Measurements from ENCODE around the gene NACC1.

Gene NACC1

DNA sequence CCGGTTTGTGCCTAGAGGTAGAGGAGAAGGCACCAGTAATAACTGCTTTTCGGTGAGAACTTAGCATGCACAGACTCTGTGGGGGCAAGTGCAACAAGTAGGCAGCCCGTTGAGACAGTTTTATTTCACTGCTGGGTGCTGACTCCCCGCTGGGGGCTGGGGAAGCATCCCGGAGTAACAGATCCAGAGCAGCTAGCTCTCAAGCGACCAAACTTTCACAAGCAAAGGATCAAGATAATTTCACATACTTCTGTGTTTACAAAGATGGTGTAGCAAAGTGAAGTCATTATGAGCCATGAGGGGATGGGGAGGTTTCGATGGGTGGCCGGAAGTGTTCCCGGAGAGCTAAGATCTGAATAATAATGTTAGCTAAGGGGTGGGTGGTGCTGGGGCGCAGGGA, 2.8 kb downstream of the NACC1 start:
- H3K27ac ChIP-seq (ENCODE audit: insufficient read depth, low read length, poor library complexity, severe bottlenecking) = no peak overlapping the region
- DNase-seq = no peak
- H3K4me1 ChIP-seq (ENCODE audit: control insufficient read depth, insufficient read depth, low read length, poor library complexity, severe bottlenecking) = peaks cover 29% of the 10 kb centered on the region
- no peaks in the 10 kb centered on the region for H3K27me3 ChIP-seq (replicated peaks; ENCODE audit: control insufficient read depth, insufficient read depth, low read length, poor library complexity, severe bottlenecking)
- H3K36me3 ChIP-seq (ENCODE audit: control insufficient read depth, insufficient read depth, low read length) = peaks cover 4% of the 10 kb centered on the region
- H3K9me3 ChIP-seq (ENCODE audit: control insufficient read depth, low read length) = no peaks in the 10 kb centered on the region
- H3K4me3 ChIP-seq (ENCODE audit: insufficient read depth, low read depth, low read length, poor library complexity, severe bottlenecking) = no peak overlapping the region

DNA sequence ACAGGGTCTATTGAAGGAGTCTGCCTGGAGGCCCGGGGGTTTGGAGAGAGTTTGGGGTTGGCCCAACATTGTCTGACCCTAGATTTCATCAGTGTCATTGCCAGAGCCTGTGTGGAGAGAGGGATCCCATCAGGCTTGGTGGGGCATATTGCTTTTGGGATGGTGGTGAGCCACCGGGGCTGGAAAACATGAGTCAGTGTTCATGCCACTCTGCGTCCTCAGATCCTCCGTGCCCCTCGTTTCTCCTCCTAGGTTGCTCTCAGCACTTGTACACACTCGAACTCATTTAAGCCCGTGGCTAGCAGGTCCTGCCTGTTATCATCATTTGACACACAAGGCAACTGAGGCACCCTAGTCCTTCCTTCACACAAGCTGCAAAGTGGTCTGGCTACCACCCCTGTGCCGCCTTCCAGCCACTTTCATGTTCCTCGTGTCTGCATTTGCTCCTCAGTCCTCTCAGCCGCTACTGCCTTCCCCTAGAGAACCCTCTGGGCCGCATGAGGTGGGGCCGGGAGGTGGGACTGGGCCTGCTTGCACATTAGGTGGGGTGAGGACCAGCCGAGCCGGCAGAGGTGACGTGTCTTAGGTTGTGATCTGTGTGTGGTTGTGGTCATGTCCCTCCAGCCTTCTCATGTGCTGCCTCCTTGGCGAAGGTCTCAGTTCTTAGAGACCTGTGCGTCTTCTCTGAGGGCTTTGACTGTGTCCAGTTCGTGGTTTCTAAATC, 3.6 kb downstream of the NACC1 start:
- H3K36me3 ChIP-seq (ENCODE audit: control insufficient read depth, insufficient read depth, low read length) = peaks cover 8% of the 10 kb centered on the region

DNA sequence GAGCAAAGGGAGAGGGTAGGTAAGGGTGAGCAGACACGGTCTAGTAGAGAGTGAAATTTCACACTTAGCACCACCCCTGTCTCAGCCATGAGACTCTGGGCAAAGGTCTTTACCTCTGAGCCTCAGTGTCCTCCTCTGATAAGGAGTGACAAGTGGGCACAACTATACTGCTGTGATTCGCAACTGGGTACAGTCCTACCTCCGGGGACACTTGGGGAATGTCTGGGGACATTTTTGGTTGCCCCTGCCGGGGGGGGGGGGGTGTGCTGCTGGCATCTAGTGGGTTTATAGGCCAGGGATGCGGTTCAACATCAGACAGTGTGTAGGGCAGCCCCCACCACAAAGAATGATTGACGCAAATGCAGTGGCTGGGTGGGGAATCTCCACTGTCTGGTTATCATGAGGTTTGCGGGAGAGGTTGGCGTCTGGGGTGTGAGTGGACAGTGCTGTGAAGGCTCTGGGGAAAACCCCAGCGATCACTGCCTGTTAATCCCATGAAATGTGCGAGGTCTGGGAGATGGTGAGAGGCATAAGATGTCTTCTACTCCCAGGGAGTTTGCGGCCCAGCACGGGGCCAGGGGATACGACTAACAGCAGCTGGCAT, 4.3 kb downstream of the NACC1 start:
- H3K27ac ChIP-seq (ENCODE audit: insufficient read depth, low read length, poor library complexity, severe bottlenecking) = no peak overlapping the region

More for the DNA sequence above, 3.6 kb downstream of the NACC1 start:
- Histone ChIP-seq H3K4me1 (ENCODE audit: control insufficient read depth, insufficient read depth, low read length, poor library complexity, severe bottlenecking) (peaks cover 22% of the 10 kb centered on the region), H3K4me3 (ENCODE audit: insufficient read depth, low read depth, low read length, poor library complexity, severe bottlenecking) (no peak overlapping the region), H3K9me3 (ENCODE audit: control insufficient read depth, low read length) (no peaks in the 10 kb centered on the region), H3K27me3 (replicated peaks; ENCODE audit: control insufficient read depth, insufficient read depth, low read length, poor library complexity, severe bottlenecking) (no peaks in the 10 kb centered on the region), H3K27ac (ENCODE audit: insufficient read depth, low read length, poor library complexity, severe bottlenecking) (no peak overlapping the region)
- no peak for DNase-seq

DNA sequence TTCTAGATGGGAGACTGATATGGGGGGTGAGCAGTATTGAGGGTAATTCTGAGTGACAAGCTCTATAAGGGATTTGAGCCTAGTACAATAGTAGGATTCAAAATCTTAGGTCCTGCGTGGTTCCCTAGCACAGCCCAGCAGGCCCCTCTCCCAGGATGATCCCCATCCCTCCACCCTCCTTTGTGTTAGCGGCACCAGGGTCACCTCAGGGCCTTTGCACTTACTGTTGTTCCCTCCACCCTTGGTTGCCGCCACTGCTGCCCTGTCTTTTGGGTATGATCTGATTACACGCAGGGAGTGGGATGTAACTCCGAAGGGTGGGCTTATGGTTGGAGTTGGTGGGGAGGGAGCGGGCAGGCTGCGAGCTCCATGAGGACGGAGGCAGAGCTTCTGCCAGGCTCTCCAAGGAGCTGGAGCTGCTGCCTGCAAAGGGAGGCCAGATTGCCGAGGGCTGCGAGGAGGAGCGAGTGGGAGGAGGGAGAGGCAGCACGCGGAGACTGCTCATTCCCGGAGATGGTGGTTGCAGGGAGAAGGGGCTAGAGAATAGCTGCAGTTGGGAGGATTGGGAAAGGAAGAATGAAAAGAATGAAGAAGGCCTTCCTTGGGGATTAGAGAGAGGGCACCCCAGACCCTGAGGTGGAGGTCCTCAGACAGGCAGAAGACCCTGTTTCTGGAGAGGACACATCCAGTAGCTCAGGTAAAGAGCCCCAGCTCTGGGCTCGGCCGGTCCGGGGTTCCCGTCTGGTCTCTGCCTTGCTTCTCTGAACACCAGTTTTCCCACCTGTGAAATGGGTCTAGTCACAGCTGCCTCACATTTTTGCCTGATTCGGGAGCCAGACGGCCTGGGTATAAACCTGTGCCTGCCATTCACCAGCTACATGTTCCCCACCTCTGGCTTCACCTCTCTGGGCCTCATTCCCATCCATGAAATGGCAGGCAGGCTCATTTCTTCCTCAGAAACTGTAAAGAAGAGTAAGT, 5.2 kb downstream of the NACC1 start:
- H3K9me3 ChIP-seq (ENCODE audit: control insufficient read depth, low read length) = no peaks in the 10 kb centered on the region
- peaks cover 8% of the 10 kb centered on the region for H3K36me3 ChIP-seq (ENCODE audit: control insufficient read depth, insufficient read depth, low read length)
- no peak for DNase-seq
- H3K27ac ChIP-seq (ENCODE audit: insufficient read depth, low read length, poor library complexity, severe bottlenecking) = no peak overlapping the region
- no peaks in the 10 kb centered on the region for H3K27me3 ChIP-seq (replicated peaks; ENCODE audit: control insufficient read depth, insufficient read depth, low read length, poor library complexity, severe bottlenecking)
- peaks cover 13% of the 10 kb centered on the region for H3K4me1 ChIP-seq (ENCODE audit: control insufficient read depth, insufficient read depth, low read length, poor library complexity, severe bottlenecking)
- H3K4me3 ChIP-seq (ENCODE audit: insufficient read depth, low read depth, low read length, poor library complexity, severe bottlenecking) = no peak overlapping the region

More for the DNA sequence above, 4.3 kb downstream of the NACC1 start:
- no peak for DNase-seq
- Histone ChIP-seq H3K4me1 (ENCODE audit: control insufficient read depth, insufficient read depth, low read length, poor library complexity, severe bottlenecking) (peaks cover 16% of the 10 kb centered on the region), H3K9me3 (ENCODE audit: control insufficient read depth, low read length) (no peaks in the 10 kb centered on the region), H3K4me3 (ENCODE audit: insufficient read depth, low read depth, low read length, poor library complexity, severe bottlenecking) (no peak overlapping the region), H3K36me3 (ENCODE audit: control insufficient read depth, insufficient read depth, low read length) (peaks cover 8% of the 10 kb centered on the region), H3K27me3 (replicated peaks; ENCODE audit: control insufficient read depth, insufficient read depth, low read length, poor library complexity, severe bottlenecking) (no peaks in the 10 kb centered on the region)

DNA sequence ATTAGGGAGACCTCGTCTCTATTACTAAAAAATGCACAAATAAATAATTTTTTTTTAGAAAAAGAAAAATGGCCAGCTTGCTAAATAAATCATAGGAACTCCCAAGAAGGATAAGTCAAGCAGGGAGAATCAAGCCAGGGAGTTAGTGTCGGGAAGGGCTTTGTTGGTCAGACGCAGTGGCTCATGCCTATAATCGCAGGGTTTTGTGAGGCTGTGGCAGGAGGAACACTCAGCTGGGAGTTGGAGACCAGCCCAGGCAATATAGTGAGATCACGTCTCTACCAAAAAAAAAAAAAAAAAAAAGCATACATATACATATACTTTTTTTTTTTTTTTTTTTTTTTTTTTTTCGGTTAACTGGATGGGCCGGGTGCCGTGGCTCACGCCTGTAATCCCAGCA, 9.0 kb downstream of the NACC1 start:
- no peak overlapping the region for H3K27ac ChIP-seq (ENCODE audit: insufficient read depth, low read length, poor library complexity, severe bottlenecking)
- no peaks in the 10 kb centered on the region for H3K27me3 ChIP-seq (replicated peaks; ENCODE audit: control insufficient read depth, insufficient read depth, low read length, poor library complexity, severe bottlenecking)
- H3K4me1 ChIP-seq (ENCODE audit: control insufficient read depth, insufficient read depth, low read length, poor library complexity, severe bottlenecking) = no peaks in the 10 kb centered on the region
- DNase-seq = no peak
- no peaks in the 10 kb centered on the region for H3K9me3 ChIP-seq (ENCODE audit: control insufficient read depth, low read length)
- no peak overlapping the region for H3K4me3 ChIP-seq (ENCODE audit: insufficient read depth, low read depth, low read length, poor library complexity, severe bottlenecking)
- H3K36me3 ChIP-seq (ENCODE audit: control insufficient read depth, insufficient read depth, low read length) = peaks cover 8% of the 10 kb centered on the region

DNA sequence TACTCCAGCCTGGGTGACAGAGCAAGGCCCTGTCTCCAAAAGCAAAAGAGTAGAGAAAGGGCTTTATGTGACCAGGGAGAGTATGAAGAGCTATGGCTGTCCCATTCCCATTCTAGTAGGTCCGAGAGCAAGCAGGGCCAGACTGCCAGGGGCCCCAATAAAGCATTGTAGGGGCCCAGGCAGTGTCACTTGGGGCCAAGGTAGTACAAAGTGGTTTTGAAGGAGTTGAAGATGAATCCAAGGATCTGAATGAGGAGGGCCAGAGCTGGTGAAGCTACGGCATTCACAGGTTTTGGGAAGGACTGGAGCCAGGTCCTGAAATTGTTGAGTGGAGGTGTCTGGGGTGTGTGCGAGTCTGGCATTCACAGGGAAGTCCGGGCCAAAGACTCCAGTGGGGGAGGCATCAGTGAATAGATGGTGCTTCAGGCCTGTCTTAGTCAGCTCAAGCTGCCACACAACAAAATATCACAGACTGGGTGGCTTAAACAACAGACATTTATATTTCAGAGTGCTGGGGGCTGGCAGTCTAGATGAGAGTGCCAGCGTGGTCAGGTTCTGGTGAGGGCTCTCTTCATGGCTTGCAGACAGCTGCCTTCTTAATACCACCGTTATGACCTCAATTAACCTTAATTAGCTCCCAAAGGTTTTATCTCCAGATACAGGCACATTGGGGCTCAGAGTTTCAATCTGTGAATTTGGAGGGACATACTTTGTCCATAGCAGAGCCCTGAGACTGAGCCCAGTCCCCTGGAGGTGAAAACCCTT, 9.9 kb downstream of the NACC1 start:
- peaks cover 8% of the 10 kb centered on the region for H3K4me1 ChIP-seq (ENCODE audit: control insufficient read depth, insufficient read depth, low read length, poor library complexity, severe bottlenecking)
- H3K27ac ChIP-seq (ENCODE audit: insufficient read depth, low read length, poor library complexity, severe bottlenecking) = no peak overlapping the region
- H3K36me3 ChIP-seq (ENCODE audit: control insufficient read depth, insufficient read depth, low read length) = peaks cover 8% of the 10 kb centered on the region
- no peaks in the 10 kb centered on the region for H3K9me3 ChIP-seq (ENCODE audit: control insufficient read depth, low read length)
- no peak overlapping the region for H3K4me3 ChIP-seq (ENCODE audit: insufficient read depth, low read depth, low read length, poor library complexity, severe bottlenecking)
- no peaks in the 10 kb centered on the region for H3K27me3 ChIP-seq (replicated peaks; ENCODE audit: control insufficient read depth, insufficient read depth, low read length, poor library complexity, severe bottlenecking)
- DNase-seq = no peak

DNA sequence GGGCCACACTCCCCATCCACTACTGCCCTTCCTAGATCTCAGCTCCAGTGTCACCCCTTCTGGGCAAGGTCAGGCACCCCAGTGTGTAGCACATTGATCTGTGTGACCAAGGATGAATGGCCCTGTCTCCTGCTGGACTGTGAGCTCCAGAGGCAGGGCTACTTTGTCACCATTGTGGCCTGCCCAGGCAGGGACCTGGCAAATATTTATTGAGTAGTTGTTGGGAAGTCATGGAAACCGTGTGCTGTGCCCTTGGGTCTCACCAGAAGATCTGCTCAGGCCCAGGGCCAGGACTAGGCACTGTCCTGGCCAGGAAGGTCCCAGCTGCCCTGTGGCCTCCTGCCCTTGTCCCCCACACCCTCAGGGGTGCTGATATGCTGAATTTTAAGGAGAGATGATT, 10.5 kb downstream of the NACC1 start:
- Histone ChIP-seq H3K4me1 (ENCODE audit: control insufficient read depth, insufficient read depth, low read length, poor library complexity, severe bottlenecking) (peaks cover 14% of the 10 kb centered on the region), H3K9me3 (ENCODE audit: control insufficient read depth, low read length) (no peaks in the 10 kb centered on the region), H3K27ac (ENCODE audit: insufficient read depth, low read length, poor library complexity, severe bottlenecking) (no peak overlapping the region), H3K4me3 (ENCODE audit: insufficient read depth, low read depth, low read length, poor library complexity, severe bottlenecking) (no peak overlapping the region), H3K36me3 (ENCODE audit: control insufficient read depth, insufficient read depth, low read length) (peaks cover 8% of the 10 kb centered on the region), H3K27me3 (replicated peaks; ENCODE audit: control insufficient read depth, insufficient read depth, low read length, poor library complexity, severe bottlenecking) (no peaks in the 10 kb centered on the region)
- no peak for DNase-seq

DNA sequence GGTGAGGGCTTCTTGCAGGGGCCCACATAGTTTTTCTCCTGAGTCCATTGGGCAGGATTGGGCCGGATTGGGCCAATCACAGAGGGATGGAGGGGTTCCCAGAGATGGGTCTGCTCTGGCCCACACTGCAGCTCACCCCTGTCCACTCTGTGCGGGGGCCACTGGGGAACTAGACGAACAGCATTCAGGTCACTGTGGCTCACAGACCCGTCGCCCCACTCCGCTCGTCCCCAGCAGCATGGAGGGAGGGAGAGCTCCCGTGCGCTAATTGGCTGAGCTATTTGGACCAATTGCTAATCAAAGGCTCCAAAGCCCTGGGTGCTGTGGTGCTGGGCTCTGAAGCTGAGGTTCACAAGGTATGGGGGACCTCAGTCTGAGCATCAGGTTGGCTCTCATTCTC, 11.3 kb downstream of the NACC1 start:
- DNase-seq = no peak
- H3K4me1 ChIP-seq (ENCODE audit: control insufficient read depth, insufficient read depth, low read length, poor library complexity, severe bottlenecking) = peaks cover 14% of the 10 kb centered on the region
- H3K27ac ChIP-seq (ENCODE audit: insufficient read depth, low read length, poor library complexity, severe bottlenecking) = no peak overlapping the region
- no peak overlapping the region for H3K4me3 ChIP-seq (ENCODE audit: insufficient read depth, low read depth, low read length, poor library complexity, severe bottlenecking)
- no peaks in the 10 kb centered on the region for H3K27me3 ChIP-seq (replicated peaks; ENCODE audit: control insufficient read depth, insufficient read depth, low read length, poor library complexity, severe bottlenecking)
- no peaks in the 10 kb centered on the region for H3K9me3 ChIP-seq (ENCODE audit: control insufficient read depth, low read length)
- H3K36me3 ChIP-seq (ENCODE audit: control insufficient read depth, insufficient read depth, low read length) = peaks cover 8% of the 10 kb centered on the region

DNA sequence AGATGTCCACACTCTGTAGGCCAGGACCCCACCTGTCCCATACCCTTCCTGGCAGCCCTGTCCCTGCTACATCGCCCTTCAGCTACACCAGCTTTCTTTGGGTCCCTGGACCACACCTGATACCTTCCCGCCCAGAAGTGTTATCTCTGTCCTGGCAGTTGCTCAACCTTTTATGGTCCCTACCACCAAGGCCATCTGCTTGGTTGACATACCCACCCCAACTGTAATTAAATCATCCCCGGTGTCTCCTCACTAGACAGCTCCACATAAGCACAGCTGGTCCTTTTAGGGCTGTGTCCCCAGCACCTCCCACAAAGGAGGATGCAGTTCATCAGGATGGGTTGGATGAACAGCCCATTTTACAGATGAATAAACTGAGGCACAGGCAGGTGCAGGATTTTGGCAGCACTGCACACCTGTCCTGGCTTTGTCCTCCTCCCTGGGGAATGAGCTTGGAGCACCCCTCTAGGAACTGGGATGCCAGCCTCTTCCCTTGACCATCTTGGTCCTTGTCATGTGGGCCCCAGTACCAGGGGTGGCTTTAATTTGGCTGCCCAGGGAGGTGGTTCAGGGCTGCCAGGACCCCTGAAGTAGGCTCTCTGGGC, 12.9 kb downstream of the NACC1 start:
- Histone ChIP-seq H3K27me3 (replicated peaks; ENCODE audit: control insufficient read depth, insufficient read depth, low read length, poor library complexity, severe bottlenecking) (no peaks in the 10 kb centered on the region), H3K36me3 (ENCODE audit: control insufficient read depth, insufficient read depth, low read length) (peaks cover 15% of the 10 kb centered on the region), H3K9me3 (ENCODE audit: control insufficient read depth, low read length) (no peaks in the 10 kb centered on the region), H3K4me3 (ENCODE audit: insufficient read depth, low read depth, low read length, poor library complexity, severe bottlenecking) (no peak overlapping the region), H3K27ac (ENCODE audit: insufficient read depth, low read length, poor library complexity, severe bottlenecking) (no peak overlapping the region), H3K4me1 (ENCODE audit: control insufficient read depth, insufficient read depth, low read length, poor library complexity, severe bottlenecking) (peaks cover 14% of the 10 kb centered on the region)
- DNase-seq = no peak
